K562 (cell line): ENCODE measurements around the gene ANTKMT. TPM values are rescaled to one million over a fixed set of nuclear protein-coding genes. Genes with fewer than 3 reads are reported as not detected.
A peak's percentile ranks its signal among the peaks of the same experiment; 100 is the strongest.

Experiments used
- BRD9 ChIP-seq: fragments of 450-650 bp; IDR thresholded peaks from 2 replicates; pipeline ENCODE4 v1.6.1; 2018; ENCODE audit warnings: low read depth; ENCODE audit not compliant: partially characterized antibody
- CHD1 ChIP-seq: fragments of 200-600 bp; sonication (generic); IDR thresholded peaks from one replicate; pipeline ENCODE4 v1.6.1; 2012; ENCODE audit warnings: mild to moderate bottlenecking, moderate library complexity, low read length, inconsistent platforms
- FOXM1 ChIP-seq, 2 experiments: fragments of 450-650 bp in 1 of 2; sonication (generic) in 1 of 2; formaldehyde crosslinking in 1 of 2; IDR thresholded peaks; 2 replicates each; pipeline versions ENCODE4 v1.6.1 to v1.9.0; 2017 to 2022; ENCODE audit warnings: low read depth in 2 of 2, mild to moderate bottlenecking in 2 of 2, missing genetic modification reagents in 1 of 2, moderate library complexity in 1 of 2
- GTF2E2 ChIP-seq: fragments of 200-800 bp; sonication (Bioruptor generic); IDR thresholded peaks from 2 replicates; pipeline ENCODE4 v1.6.1; 2016; ENCODE audit warnings: missing genetic modification characterization, missing compliant biosample characterization
- HNRNPL ChIP-seq: fragments of 200-400 bp; formaldehyde crosslinking; IDR thresholded peaks from 2 replicates; pipeline ENCODE4 v1.6.1; 2017; ENCODE audit warnings: low read depth, mild to moderate bottlenecking, low read length
- MEIS2 ChIP-seq: fragments of 450-650 bp; IDR thresholded peaks from 2 replicates; pipeline ENCODE4 v1.6.1; 2014; ENCODE audit warnings: mild to moderate bottlenecking; ENCODE audit not compliant: partially characterized antibody
- RBM34 ChIP-seq: fragments of 200-400 bp; formaldehyde crosslinking; IDR thresholded peaks from 2 replicates; pipeline ENCODE4 v1.6.1; 2018; ENCODE audit warnings: low read length, borderline replicate concordance; ENCODE audit not compliant: insufficient read depth
- SMAD1 ChIP-seq: fragments of 150-350 bp; IDR thresholded peaks from 2 replicates; pipeline ENCODE4 v1.6.1; 2014; ENCODE audit warnings: low read length, low read depth; ENCODE audit not compliant: partially characterized antibody
- TBP ChIP-seq: optimal IDR thresholded peaks from 2 replicates; pipeline ENCODE3; 2011; ENCODE audit warnings: low read depth, low read length, improper control_type of control experiment
- VEZF1 ChIP-seq: fragments of 200-800 bp; sonication (Bioruptor generic); IDR thresholded peaks from 2 replicates; pipeline ENCODE4 v1.6.1; 2017; ENCODE audit warnings: missing genetic modification characterization, missing compliant biosample characterization
- ZC3H4 ChIP-seq: sonication (generic); formaldehyde crosslinking; IDR thresholded peaks from 2 replicates; pipeline ENCODE4 v1.9.0; 2021; ENCODE audit warnings: missing genetic modification reagents, borderline replicate concordance
- ZKSCAN3 ChIP-seq: fragments of 250-450 bp; sonication (Bioruptor Pico); IDR thresholded peaks from 2 replicates; pipeline ENCODE4 v1.4.0; 2020
- ZNF239 ChIP-seq: fragments of 250-450 bp; sonication (Bioruptor Pico); IDR thresholded peaks from 2 replicates; pipeline ENCODE4 v1.4.0; 2020; ENCODE audit warnings: mild to moderate bottlenecking
- ZNF398 ChIP-seq: fragments of 250-450 bp; sonication (Bioruptor Pico); IDR thresholded peaks from 2 replicates; pipeline ENCODE4 v1.8.0; 2021; ENCODE audit warnings: moderate library complexity, mild to moderate bottlenecking, inconsistent platforms
- ZNF778 ChIP-seq: fragments of 450-650 bp; formaldehyde crosslinking; IDR thresholded peaks from 2 replicates; pipeline ENCODE4 v1.4.0; 2020; ENCODE audit warnings: mild to moderate bottlenecking, moderate library complexity
- ZZZ3 ChIP-seq: fragments of 450-650 bp; IDR thresholded peaks from 2 replicates; pipeline ENCODE4 v1.6.1; 2016; ENCODE audit warnings: antibody characterized with exemption, mild to moderate bottlenecking, moderate library complexity
- polyA plus RNA-seq, 8 experiments: library from polyadenylated mRNA; depleted of rRNA in 4 of 8; stranded (reverse) in 5 of 8; unstranded in 3 of 8; fragments of >200 nt; fragmentation: Nextera tagmentation in 2 of 8; fragmentation: Illumina TruSeq in 1 of 8; extraction: Ambion mirVana in 2 of 8; extraction: Trizol in 1 of 8; gene quantifications; 2 replicates each; pipeline versions ENCODE4 v1.2.1 to v1.2.3, GENCODE V29; 2011 to 2014; ENCODE audit warnings: inconsistent platforms in 1 of 8, missing spikeins in 1 of 8
- total RNA-seq, 7 experiments: library from RNA; depleted of rRNA in 6 of 7; stranded (reverse); fragments of >200 nt in 6 of 7; fragmentation: Illumina TruSeq in 2 of 7; extraction: Trizol in 2 of 7; gene quantifications; 2 replicates each; pipeline versions ENCODE4 v1.2.1 to v1.2.3, GENCODE V29; 2011 to 2021; ENCODE audit warnings: low replicate concordance in 1 of 7
- TF ChIP-seq, protein P1 (sequence below), 2 experiments: fragments of 450-650 bp in 1 of 2; sonication (generic) in 1 of 2; formaldehyde crosslinking in 1 of 2; IDR thresholded peaks in 1 of 2; conservative IDR thresholded peaks in 1 of 2; 2 replicates each; pipeline versions ENCODE4 v1.6.1 to v1.8.1; 2016 to 2023; ENCODE audit warnings: mild to moderate bottlenecking in 2 of 2, moderate library complexity in 2 of 2, inconsistent platforms in 1 of 2, missing genetic modification reagents in 1 of 2
- TF ChIP-seq, protein P2 (sequence below): sonication (generic); formaldehyde crosslinking; IDR thresholded peaks from 2 replicates; pipeline ENCODE4 v1.8.0; 2022; ENCODE audit warnings: missing genetic modification reagents, mild to moderate bottlenecking, moderate library complexity, borderline replicate concordance
- TF ChIP-seq, protein P3 (sequence below): sonication (generic); formaldehyde crosslinking; IDR thresholded peaks from 2 replicates; pipeline ENCODE4 v1.4.0; 2020; ENCODE audit warnings: mild to moderate bottlenecking, missing genetic modification reagents

Gene ANTKMT
- total and polyA plus RNA-seq, 9 of the 15 experiments (the other 6 are each of a cell fraction or from before 2014, with no cell fraction given), result 0.58 to 217 (median 19.1) TPM

GRCh38 chr16:679814-680624 is 40.9 kb upstream of the ANTKMT start, which contains the start of gene STUB1 (continued):
- TF ChIP-seq, protein P1, sequence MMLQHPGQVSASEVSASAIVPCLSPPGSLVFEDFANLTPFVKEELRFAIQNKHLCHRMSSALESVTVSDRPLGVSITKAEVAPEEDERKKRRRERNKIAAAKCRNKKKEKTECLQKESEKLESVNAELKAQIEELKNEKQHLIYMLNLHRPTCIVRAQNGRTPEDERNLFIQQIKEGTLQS (IDR thresholded peaks at IDR 0.05), result no peak
- TF ChIP-seq, protein P1 (CRISPR knock-in tag; conservative IDR thresholded peaks at IDR 0.05), result no peak
- TF ChIP-seq CHD1 (peak; percentile 4), ZZZ3 (no peak), ZNF778 (CRISPR knock-in tag) (no peak), BRD9 (no peak), VEZF1 (CRISPR knock-in tag) (peak; percentile 84), HNRNPL (no peak; the same call in 1 of the 2 replicates), SMAD1 (no peak), RBM34 (no peak), TBP (peak; percentile 47), ZNF398 (CRISPR knock-in tag) (no peak), ZC3H4 (no peak), MEIS2 (peak; percentile 49), GTF2E2 (tag) (no peak), ZNF239 (CRISPR knock-in tag) (no peak), FOXM1 (IDR thresholded peaks at IDR 0.05; ENCODE audit: low read depth) (no peak), FOXM1 (CRISPR knock-in tag; IDR thresholded peaks at IDR 0.05; ENCODE audit: low read depth) (peak; percentile 22; the same call in 1 of the 2 replicates), ZKSCAN3 (CRISPR knock-in tag) (no peak)
- TF ChIP-seq, protein P2, sequence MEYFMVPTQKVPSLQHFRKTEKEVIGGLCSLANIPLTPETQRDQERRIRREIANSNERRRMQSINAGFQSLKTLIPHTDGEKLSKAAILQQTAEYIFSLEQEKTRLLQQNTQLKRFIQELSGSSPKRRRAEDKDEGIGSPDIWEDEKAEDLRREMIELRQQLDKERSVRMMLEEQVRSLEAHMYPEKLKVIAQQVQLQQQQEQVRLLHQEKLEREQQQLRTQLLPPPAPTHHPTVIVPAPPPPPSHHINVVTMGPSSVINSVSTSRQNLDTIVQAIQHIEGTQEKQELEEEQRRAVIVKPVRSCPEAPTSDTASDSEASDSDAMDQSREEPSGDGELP, result peak; percentile 66; the same call in 1 of the 2 replicates
- TF ChIP-seq, protein P3, sequence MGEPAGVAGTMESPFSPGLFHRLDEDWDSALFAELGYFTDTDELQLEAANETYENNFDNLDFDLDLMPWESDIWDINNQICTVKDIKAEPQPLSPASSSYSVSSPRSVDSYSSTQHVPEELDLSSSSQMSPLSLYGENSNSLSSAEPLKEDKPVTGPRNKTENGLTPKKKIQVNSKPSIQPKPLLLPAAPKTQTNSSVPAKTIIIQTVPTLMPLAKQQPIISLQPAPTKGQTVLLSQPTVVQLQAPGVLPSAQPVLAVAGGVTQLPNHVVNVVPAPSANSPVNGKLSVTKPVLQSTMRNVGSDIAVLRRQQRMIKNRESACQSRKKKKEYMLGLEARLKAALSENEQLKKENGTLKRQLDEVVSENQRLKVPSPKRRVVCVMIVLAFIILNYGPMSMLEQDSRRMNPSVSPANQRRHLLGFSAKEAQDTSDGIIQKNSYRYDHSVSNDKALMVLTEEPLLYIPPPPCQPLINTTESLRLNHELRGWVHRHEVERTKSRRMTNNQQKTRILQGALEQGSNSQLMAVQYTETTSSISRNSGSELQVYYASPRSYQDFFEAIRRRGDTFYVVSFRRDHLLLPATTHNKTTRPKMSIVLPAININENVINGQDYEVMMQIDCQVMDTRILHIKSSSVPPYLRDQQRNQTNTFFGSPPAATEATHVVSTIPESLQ (CRISPR knock-in tag), result peak; percentile 45; the same call in 1 of the 2 replicates
